Measurements from ENCODE around the gene EXOC3.

The EXOC3 gene

DNA sequence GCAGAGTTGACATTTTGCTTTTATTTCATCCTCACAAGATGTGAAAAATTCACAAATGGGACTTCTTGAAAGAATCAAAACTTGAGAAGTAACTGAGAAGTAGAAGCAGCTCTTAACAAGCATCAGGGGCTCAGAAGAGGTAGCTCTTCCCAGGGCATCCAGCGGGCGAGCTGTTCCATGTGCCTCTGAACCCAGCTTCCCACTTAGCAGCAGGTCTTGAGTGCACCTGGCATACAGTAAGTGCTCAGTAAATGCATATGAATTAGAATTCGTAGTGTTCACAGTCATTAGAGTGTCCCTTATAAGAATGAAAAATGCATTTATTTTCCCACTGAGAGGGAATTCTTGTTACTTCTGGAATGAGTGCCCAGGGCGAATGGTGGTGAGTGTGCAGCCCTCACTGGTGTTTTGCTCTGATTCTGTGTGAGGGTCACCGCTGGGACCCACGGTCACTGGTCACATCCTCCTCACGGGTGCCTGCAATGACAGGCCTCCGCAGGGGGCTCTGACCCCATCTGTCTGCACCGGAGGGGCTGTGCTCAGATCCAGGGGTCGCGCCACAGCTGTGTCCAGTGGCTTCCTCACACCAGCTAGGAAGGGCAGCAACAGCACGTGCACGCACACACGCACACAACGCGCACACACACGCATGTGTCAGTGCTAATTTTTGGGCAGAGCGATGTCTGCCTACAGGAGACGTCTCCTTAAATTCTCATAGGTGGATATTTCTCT is 26.9 kb downstream of the EXOC3 start:
- TF ChIP-seq, protein P1, sequence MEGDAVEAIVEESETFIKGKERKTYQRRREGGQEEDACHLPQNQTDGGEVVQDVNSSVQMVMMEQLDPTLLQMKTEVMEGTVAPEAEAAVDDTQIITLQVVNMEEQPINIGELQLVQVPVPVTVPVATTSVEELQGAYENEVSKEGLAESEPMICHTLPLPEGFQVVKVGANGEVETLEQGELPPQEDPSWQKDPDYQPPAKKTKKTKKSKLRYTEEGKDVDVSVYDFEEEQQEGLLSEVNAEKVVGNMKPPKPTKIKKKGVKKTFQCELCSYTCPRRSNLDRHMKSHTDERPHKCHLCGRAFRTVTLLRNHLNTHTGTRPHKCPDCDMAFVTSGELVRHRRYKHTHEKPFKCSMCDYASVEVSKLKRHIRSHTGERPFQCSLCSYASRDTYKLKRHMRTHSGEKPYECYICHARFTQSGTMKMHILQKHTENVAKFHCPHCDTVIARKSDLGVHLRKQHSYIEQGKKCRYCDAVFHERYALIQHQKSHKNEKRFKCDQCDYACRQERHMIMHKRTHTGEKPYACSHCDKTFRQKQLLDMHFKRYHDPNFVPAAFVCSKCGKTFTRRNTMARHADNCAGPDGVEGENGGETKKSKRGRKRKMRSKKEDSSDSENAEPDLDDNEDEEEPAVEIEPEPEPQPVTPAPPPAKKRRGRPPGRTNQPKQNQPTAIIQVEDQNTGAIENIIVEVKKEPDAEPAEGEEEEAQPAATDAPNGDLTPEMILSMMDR (IDR thresholded peaks at IDR 0.05): no peak

DNA sequence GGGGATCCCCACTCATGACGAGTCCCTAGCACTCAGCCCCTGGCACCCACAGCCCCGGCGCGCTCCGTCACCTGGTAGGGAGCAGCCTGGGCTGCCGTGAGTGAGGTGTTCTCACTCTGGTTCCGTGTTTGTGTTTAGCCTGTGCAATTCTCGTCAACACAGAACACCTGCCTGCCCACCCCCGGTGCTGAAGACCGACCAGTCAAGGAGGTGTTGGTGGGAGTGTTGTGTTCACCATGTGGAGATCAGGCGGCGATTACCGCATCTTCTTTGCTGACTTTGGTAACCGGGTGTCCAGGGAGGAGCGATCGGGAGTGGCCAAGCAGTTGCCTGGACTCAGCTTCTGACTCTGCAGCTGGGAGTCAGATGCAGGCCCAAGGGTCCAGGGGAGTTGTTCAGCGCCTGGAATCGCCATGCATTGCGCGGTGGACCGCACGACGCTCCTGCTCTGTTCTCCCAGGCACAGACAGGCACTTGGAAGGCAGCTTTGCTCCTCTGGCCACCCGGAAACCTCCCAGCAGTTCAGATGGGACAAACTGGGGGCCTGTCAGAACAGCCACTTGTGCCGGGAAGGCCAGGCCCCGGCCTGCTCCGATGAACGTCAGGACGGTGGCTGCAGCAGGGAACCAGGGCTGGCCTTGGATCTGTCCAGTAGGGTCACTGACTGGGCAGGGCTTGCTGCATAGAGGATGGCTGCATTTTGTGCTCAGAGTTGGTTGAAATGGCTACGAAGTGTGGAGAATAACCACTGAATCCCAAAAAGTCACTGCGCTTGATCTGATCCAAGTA is 28.2 kb downstream of the EXOC3 start:
- TF ChIP-seq, protein P1 (IDR thresholded peaks at IDR 0.05): no peak

DNA sequence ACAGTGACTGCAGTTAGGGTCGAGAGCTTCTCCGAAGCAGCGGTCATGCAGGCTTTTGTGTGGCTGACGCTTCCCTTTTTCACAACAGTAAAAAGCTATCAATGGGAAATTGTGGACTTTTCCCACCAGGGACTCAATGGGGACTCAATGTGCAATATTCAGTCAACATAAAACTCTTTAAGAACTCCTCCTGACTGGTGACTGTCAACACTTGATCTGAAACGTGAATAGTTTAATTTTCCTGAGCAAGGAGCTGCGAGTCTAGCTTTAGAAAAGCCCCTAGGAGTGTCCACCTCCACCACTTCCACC is 28.7 kb downstream of the EXOC3 start:
- TF ChIP-seq, protein P1 (IDR thresholded peaks at IDR 0.05): no peak

DNA sequence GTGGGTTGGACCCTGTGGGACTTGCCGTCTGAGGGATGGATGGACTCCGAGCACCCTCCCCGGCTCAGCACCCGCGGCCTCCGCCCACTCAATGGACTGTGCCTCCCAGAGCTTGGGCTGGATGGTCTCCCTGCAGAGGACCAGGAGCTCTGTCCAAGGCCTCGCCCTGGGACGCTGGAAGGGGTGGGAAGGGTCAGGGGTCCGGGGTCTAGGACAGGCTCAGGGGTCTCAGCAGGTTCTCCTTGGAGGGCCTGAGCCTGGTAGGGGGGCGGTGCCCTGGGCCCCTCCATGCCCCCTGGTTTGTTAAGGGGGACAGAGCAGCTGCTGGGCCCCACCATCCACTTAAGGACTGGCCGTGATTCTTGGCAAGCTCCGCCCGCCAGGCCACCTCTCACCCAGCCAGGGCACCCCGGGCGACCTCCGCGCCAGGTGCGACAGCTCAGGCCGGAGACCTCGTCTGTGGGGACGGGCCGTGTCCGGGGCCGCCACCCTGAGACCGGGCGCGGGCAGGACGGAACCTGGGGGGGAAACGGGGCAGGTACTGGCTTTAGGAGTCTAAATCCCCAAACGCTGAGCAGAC is 29.2 kb downstream of the EXOC3 start:
- TF ChIP-seq, protein P1 (IDR thresholded peaks at IDR 0.05): no peak

DNA sequence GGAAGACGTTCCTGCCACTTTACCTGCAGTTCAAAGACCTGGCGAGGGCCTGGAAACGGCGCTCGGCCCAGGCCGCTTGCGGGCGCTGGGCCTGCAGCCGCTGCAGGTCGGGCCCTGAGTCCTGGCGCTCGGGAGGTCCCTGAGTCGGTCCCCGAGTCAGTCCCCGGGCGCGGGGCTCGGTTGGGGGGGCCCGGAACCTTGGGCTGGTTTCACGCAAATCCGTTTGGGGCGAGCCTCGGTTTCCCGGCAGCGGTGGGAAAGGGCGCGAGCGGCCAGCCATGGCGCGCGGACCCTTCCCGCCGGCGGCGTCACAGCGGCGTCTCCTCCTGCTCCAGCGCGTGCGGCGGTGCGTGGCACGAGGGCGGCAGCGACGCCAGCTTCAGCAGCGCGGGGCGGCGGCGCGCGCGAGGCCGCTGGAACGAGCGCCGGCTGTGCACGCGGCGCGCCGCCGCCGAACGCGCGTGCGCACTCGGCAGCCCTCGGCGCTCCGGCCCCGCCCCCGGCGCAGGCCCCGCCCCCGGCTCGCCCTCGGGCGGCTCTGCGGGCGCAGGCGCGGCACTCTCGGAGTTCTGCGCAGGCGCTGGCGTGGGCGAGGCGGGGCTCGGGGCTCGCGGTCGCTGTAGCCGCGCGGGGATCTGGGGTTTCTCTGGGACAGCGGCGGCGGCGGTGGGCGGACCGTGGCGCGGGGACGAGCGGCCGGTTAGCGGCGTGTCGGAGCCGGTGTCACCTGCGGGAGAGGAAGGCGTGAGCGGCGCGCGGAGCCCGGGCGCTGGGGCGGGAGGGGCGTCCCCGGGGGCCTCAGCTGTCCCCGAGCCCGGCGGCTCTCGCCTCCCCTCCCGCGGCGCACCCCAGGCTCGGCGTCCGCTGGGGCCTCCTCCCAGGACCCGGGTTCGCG is 29.9 kb downstream of the EXOC3 start:
- TF ChIP-seq, protein P1 (IDR thresholded peaks at IDR 0.05): no peak

DNA sequence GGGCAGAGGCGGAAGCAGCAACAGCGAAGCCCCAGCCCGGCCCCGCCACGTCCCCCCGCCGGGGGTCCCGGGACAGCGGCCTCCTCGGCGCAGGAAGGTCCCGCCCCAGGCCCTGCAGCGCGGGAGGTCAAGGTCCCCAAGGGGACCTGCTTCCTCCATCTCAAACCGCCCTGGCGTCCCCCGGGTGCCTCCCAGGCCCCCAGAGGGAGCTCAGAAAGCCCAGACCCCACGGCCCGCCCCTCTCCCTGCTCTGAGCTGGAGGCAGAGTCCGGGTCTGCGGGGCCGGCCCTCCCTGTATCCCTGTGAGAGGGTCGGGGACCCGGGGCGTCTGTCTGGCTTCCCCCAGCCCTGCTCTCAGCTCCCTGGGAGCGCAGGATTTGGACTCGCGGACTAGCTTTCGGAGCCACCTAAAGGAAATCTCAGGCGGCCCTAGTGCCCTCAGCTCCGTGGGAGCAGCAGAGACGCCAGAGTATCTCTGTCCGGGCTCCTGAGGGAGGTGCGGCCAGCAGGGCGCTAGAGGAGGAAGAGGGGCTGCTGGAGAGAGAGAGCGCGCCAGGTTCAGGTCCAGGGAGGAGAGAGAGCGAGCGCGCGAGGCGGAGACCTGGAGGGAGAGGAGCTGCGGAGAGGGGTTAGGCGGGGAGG is 30.7 kb downstream of the EXOC3 start:
- TF ChIP-seq, protein P1 (IDR thresholded peaks at IDR 0.05): no peak

Data from LNCAP (cell line).